Measurements from ENCODE around the gene VDAC1.
"Not testable (repeated sequence)": the region's sequence is repeated elsewhere in the genome, so short reads cannot be mapped to it uniquely, and the experiment has no call there.

Gene VDAC1, protein sequence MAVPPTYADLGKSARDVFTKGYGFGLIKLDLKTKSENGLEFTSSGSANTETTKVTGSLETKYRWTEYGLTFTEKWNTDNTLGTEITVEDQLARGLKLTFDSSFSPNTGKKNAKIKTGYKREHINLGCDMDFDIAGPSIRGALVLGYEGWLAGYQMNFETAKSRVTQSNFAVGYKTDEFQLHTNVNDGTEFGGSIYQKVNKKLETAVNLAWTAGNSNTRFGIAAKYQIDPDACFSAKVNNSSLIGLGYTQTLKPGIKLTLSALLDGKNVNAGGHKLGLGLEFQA

DNA sequence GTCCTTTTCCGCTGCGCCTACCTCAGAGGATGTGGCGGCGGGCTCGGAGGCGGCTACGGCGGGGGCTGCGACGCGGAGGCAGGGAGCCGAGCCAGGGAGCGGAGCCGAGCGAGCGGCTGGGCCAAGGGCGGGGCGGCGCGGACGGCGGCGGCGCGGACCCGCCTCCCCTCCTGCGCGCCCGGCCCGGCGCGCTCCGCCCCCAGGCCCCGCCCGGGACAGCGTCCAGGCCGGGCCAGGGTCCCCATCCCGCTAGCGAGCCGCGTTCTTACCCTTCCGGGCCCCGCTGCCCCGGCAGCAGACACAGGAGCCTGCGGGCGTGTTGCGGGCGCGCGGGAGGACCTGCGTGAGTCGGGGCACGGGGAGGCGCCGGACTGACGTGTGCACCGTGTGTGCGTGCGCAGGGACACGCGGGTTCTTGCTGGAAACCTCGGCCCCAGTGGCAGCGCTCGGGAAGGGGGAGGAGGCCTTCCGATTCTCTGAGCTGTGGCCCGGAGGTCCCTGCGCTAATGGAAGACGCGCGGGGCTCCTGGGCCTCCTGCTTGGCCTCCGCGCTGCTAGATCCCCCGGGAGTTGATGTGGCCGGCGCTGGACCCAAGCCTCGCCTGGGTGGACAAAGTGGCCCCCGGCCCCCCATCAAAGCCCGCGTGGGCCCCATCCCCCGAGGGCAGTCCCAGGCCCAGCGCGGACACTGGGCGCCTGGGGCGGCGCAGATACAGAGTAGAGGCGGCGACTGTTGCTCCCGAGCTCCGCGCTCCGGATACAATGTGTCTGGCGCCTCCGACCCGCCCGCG lies at the start of gene VDAC1:
VDAC1 (minus strand) TSS at position 350 of the 791 bp plus-strand sequence. CDS start 11,963 bp downstream, outside the sequence.
- DNase-seq: peak; percentile 75

DNA sequence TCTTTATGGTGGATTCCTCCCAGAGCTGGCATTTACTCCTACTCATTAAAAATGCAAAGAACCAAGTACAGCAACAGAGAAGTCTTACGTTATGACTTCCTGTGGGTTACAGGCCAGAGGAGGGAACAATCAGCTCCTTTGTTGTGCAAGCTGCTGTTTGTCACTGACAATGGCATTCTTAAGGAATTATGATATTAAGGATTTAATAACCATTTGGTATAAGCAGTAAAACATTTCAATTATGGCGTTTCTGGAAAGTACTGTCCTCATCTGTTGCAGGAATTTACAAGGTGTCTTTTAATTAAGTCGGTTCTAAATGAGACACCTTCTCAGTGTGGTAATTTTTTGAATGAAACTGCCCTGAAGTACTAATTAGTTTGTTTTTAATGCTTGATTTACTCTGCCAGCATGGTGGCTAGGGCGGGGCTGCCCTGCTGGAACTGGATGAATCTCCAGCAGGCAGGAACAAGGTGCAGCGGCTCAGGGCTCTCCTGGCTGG lies 49.1 kb upstream of the VDAC1 start:
- no peak for DNase-seq

DNA sequence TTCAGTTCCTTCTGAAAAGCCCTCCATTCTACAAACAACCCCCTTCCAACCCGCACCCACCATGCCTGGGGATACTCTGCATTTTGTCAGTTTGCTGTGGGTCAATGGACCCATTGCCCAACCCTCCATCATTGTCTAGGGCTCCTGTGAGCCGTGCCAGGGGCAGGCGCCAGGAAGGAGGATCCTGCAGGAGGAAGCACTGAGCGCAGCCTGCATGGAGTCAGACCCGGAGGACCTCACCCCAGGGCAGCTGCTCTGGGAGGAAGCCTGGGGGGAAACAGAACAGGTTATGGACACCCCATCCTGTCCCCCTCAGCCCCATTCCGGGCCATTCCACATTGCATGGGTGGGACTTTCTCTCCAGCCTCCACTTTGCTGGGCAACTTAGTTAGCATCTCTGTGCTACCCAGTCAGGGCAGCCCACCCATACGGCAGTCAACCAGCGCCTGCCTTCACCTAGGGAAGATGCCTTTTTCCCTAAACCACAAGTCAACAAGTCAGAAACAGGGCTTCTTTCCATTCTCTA lies 48.6 kb upstream of the VDAC1 start:
- DNase-seq: no peak

DNA sequence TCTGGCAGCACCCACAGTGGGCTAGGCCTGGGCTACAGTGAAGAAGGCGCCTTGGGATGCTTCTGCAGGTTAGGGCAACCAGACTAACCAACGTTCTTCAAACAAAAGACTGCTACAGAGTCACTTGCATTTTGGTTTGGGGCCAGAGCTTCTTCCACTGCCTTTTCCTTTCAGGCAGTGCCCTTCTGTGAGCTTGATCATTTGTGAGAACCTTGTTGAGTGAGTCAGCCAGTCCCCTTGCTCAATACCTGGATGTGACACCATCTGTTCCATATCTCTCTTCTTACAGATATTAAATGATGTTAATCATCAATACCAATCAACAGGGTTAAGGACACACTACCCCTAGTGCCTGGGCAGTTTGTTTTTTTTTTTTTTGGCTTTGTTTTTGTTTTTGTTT lies 46.5 kb upstream of the VDAC1 start:
- DNase-seq: no peak

DNA sequence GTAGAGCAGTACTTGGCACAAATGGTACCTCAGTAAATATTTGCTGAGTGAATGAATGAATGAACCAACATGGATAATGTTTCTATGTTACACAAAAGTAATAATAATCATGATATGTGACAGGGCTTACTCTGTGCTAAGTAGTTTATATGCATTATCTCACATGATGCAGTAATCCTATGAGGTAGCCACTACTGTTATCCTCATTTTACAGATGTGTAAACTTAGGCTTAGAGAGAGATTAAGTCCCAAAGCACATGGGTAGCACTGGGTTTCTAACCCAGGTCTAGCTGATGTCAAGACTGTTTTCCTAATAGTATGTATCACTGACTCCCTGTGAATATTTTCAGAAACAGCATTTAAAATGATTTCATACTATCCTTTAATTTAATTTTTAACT lies 44.1 kb upstream of the VDAC1 start:
- DNase-seq: no peak

DNA sequence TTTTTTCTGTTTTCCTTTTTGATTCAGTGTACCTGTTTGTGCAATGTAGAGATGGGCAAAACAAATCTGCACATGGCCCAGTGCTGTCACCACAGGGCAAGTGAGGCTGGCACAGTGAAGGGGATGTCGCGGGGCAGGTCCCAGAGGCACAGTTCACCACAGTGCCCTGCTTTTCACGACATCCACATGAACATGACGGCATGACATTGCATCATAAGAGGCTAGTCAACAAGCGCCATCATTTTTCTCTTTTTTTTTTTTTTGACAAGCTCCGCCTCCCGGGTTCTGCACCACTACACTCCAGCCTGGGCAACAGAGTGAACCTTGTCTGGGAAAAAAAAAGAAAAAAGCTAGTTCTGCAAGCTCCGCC lies 42.9 kb upstream of the VDAC1 start:
- DNase-seq: no peak

DNA sequence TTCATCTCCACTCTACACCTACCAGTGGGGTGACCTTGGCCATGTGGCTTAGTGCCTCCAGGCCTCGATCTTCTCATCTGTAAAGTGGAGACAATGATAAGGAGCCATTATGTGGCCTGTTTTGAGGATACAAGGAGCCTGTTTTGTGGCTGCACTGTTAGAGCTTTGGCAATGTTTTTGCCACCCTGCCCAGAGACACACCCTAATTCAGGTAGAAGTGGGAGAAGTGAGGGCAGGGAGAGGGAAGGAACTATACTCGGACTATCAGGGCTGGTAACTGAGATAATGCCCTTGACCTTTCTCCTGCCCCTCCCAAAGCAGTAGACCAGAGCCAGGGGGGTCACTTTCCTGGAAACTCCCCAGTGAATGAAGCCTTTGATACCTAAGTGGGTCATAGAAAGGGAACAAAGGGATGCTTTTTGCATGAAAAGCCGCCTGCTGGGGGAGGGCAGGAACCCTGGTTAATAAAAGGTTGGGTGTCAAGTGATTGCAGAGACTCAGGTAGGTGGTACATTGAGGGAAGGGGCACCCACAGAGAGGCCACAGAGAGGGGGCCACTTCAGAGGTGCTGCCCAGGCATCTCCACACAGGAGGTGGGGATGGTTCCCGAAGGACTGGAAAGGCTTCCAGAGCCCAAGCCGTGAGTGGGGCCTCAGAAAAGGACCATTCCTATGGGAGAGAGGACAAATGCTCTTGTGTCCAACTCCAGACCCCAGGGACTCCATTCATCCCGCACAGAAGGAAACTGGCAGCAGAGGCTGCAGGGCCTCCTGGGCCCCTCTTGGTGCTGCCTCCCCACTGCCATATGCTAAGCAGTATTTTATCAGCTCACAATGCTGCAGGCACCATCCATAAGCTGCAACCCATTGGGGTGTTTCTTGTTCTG lies 42.3 kb upstream of the VDAC1 start:
- DNase-seq: no peak

DNA sequence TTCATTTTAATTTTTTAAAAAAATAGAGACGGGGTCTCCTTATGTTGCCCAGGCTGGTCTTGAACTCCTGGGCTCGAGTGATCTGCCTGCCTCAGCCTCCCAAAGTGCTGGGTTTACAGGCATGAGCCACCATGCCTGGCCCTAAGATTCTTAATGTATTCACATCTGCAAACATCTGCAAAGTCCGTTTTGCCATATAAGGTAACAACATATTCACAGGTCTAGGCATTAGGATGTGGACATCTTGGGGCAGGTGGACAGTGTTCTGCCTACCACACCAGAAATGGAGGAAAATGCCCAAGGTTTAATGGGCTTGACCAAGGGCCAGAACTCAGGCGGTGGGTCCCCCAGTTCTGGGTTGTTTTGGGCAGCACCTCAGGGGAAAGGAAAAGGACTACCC lies 41.6 kb upstream of the VDAC1 start:
- no peak for DNase-seq

DNA sequence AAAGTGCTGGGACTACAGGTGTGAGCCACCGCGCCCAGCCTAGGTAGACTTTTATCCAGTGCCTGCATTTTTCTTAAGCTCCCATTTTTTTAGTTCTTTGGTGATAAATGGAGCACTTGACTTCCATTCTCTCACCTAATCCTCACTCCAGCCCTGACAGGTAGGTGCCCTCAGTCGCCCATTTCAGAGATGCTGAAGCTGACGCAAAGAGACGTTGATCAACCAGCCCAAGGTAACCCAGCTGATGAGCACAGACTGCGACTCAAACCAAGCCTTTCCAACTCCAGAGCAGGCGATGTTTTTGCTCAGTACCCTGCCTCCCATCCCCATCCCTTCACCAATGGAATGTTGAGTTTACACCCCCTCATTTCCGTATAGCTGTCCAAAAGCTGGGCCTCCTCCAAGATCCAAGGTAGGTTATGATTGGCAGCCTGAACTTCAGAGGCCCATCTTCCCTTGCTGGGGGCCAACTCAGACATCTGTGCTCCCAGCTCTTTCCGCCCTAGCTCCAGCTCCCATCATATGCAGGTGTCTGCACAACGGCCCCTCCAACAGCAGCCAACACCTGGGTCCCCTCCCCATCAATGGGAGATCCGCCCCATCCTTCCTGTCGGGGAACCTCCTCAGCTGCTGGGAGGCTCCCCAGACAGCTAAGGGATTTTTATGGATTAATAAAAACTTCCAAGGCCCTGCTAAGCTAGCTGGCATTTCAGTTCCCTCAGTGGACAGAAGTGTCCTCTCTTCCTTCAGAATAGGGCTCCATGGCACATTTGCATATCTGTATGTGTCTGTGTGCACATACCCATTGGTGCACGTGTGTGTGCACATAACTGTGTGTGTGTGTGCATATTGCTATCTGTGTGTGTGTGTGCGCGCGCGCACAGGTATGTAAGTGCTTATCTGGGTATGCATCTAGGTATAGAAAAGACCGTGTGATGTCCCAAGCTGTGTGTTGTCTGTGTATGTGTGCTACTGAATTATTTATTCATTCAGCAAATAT lies 39.3 kb upstream of the VDAC1 start:
- DNase-seq: no peak

DNA sequence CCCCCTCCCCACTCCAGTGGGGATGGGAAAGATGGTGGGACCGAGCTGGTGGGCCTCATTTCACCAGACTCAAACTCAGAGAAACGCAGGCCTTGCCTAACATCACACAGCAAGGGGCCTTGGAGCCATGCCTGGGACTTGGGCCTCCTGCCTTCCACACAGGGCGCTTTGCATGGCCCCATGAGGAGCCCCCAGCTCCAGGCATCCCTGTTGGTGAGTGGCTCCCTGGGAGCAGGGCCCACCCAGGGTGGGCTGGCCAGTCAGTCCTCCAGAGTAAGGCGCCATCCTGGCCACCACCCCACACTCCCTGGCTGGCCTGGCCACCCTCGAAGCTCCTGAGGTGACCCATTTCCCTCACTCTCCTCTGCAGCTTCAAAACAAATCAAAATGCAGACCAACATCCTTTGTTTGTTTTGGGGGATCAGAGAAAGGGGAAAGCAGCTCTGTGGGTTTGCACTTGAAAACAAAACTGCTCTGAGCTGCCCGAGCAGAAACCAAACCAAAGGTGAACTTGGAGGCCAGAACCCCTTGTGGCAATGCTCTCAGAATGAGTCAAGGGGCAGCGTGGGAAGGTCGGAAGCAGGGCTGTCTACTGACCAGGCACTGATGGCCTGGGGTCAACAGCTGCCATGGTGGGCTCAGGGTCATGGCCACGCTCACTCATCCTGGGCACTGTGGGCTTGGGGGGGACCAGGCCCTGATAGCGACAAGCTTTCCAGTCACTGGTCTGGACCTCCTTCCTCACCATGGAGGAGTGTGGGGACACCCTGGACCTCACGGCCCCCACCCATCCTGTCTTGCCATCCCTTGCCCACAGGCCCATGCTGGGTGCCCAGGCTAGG lies 37.0 kb upstream of the VDAC1 start:
- DNase-seq: no peak

DNA sequence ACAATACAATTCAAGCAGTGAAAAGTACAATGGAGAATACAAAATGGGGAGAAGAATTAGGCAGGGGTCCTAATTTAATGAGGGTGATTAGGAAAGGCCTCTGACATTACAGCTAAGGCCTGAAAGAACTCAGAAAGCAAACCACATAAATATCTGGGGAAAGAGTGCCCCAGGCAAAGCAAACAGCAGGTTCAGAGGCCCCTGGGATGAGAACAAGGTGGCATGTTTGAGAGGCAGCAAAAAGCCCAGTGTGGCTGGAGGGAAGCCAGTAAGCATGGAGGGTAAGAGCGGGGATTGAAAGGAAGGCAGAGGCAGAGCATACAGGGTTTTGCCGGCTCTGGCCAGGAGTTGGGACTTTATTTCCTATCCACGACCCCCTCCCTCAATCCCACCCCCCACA lies 33.4 kb upstream of the VDAC1 start:
- peak; percentile 26 for DNase-seq

DNA sequence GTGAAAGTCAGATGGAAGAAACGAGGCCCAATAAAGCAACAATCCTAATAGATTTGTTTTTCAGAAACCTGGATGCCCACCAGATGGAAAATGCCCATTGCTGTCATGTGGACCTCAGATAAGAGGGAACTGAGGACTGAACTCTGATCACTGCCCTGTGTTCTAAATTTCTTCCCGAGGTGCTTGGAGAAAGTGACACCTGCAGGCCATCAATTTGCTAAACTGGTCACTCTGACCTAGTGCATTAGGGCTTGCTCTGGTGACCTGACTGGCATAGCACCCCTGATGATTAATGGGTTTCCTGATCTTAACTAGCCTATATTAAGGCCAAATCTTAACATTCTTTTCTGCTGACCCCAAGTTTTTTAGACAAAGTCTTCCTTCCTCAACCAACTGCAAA lies 32.4 kb upstream of the VDAC1 start:
- no peak for DNase-seq

DNA sequence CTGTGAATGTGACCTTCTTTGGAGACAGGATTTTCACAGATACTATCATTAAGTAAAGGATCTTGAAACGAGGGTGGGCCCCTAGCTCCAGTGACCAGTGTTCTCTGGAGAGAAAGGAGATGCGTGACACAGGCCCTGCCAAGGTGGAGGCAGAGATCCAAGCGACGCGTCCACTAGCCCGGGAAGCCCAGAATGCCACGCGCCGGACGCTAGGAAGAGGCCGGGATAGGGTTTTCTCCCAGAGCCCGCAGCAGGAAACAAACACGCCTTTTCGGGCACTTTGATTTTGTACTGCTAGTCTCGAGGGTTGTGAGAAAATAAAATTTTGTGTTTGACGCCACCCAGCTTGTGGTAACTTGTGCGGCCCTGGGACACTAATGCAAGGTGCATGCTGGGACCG lies 29.6 kb upstream of the VDAC1 start:
- no peak for DNase-seq

DNA sequence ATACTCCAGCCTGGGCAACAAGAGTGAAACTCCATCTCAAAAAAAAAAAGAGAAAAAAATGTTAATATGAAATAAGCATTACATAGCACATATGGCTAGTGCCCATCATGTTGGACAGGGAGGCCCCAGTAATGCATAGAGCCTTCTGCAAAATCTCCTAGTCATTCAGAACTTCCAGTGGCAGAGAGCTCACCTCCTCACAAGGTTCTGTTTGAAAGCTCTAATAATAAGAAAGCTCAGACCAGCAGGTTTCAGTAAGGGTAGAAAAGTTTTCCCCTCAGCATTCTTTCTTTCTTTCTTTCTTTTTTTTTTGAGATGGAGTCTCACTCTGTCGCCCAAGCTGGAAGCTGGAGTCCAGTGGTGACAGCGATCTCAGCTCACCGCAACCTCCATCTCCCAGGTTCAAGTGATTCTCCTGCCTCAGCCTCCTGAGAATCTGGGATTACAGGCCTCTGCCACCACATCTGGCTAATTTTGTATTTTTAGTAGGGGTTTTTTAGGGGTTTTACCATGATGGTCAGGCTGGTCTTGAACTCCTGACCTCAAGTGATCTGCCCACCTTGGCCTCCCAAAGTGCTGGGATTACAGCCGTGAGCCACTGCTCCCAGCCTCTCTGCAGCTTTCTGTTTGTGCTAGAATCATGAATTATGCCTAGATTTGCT lies 25.7 kb upstream of the VDAC1 start:
- not testable (repeated sequence) for DNase-seq

DNA sequence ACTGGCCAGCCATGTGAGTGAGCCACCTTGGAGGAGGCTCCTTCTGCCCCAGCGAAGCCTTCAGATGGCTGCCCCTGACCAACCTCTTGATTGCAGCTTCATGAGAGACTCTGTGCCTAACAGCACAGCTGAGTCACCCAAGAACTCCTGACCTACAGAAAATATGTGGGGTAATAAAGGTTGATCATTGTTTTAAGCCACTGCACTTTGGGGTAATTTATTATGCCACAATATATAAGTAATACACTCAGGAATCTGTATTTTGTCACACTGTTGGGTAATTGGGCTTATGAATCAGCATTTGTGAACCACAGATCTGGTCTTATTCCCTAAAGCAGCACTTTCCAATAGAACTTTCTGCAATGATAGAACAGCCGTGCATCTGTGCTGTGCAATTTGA lies 24.4 kb upstream of the VDAC1 start:
- DNase-seq: no peak

DNA sequence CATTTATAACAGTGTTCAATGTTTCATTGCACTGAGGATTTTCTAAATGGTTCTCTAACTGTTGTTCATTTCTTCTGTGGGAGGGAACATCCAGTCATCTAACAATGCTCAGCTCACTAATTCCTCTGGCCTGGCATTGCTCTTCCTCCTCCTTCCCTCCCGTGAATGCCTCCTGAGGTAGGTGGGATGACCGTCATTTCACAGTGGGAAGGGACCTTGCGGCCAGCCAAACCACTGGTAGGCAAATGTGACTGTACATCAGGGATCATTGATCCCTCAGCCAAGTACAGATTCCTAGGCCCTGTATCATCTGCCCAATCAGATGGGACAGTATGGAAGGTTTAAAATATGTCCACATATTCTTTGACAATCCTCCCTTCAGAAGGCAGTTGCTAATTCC lies 23.7 kb upstream of the VDAC1 start:
- DNase-seq: no peak

DNA sequence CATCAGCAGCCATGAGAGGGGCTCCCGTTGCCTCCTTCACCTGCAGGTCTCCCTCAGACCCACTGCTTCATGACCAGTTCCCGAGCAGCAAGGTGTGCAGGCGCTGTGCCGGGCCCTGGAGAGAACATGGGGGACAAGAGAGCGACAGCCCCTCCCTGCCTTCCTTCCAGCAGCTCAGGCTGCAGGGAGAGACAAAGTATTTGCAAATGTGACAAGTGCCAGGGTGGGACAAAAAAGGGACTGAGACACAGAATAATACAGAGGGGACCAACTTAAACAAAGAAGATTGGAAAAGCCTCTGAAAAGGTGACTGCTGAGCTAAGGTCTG lies 22.5 kb upstream of the VDAC1 start:
- DNase-seq: no peak

DNA sequence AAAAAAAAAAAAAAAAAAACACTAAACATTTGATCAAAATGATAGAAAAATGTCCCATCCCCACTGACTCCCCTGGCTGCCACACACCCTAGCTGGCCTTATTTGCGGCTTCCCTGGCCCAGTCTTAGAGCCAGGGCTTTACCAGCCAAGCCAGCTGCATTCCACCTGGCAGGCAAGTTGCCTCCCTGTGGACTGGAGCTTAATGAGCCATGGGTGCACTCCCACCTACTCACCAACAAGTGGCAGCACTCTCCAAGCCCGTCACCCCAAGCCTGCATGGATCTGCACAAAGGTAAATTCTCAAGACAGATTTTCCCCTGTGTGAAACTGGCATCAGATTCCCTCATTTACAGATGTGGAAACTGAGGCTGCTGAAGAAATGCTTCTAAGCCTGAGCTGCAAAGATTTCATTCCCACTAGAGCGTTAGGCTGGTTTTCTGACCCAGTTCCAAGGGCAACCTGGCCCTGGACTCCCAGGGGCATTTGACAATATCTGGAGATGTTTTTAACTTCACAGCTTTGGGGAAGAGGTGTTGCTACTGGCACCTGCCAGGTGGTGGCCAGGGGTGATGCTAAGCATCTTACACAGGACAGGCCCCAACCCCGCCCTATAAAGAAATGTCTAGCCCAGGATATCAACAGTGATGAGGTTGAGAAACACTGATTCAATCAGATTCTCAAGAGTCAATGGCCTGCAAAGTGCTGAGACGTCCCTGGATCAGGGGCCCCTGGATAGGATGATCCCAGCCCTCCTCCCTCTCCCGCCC lies 21.9 kb upstream of the VDAC1 start:
- peak; percentile 61 for DNase-seq

DNA sequence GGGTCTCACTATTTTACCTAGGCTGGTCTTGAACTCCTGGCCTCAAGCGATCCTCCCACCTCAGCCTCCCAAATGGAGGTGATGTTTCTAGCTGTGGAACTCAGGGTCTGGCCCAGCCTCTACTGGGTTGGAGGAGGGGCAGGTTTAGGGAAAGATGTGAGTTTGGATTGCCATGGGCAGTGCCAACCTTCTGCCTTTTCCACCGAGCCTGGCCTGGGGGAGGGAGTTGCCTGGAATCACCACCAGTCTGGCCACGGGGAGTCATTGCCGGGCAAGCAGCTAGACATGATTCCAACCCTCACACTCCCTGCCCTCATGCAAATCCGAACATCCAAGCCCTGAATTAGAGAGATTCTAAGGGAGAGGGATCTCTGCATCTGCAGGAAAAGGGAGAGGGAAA lies 21.0 kb upstream of the VDAC1 start:
- no peak for DNase-seq

DNA sequence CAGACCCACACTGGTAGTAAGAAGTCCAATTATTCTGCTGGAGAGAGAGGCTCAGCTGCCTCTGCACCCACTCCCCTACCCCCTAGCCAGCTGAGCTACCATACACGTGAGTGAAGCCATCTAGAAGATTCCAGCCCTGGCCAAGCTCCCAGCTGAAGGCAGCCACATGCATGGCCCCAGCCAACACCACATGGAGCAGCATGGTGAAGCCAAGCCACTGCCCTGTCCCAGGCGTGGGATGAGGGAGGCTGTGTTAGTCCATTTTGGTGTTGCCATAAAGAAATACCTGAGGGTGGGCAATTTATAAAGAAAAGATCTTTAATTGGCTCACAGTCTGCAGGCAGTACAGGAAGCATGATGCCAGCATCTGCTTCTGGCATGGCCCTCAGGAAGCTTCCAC lies 20.0 kb upstream of the VDAC1 start:
- DNase-seq: no peak
